Lung (tissue), 12 donors: ENCODE results near the gene GPR176. TPM values are rescaled to one million over a fixed set of nuclear protein-coding genes. Genes with fewer than 3 reads are reported as not detected.

Experiments used
- ATAC-seq: fragments of 200-7000 bp; cut with Tn5 transposase; one replicate; pipeline ENCODE4 v1.9.1; 2020; ENCODE audit warnings: moderate number of reproducible peaks; ENCODE audit not compliant: insufficient read depth, low FRiP score
- DNase-seq, 3 donors: peaks; one replicate each; pipeline ENCODE4 v3.0.0-alpha.2; 2013 to 2017
- H3K27ac ChIP-seq, 2 donors: one replicate each; pipeline ENCODE4 v1.5.1; 2013; ENCODE audit warnings: mild to moderate bottlenecking in 2 of 2, moderate library complexity in 2 of 2, control low read depth in 1 of 2, inconsistent platforms in 1 of 2, low read depth in 1 of 2, low read length in 1 of 2
- H3K27me3 ChIP-seq, 3 donors: one replicate each; pipeline ENCODE4 v1.5.1; 2013; ENCODE audit warnings: low read length in 2 of 3; ENCODE audit not compliant: control insufficient read depth in 3 of 3, insufficient read depth in 3 of 3
- H3K36me3 ChIP-seq, 4 donors: one replicate each; pipeline ENCODE4 v1.5.1; 2013; ENCODE audit warnings: low read length in 4 of 4, mild to moderate bottlenecking in 1 of 4, moderate library complexity in 1 of 4; ENCODE audit not compliant: control insufficient read depth in 4 of 4, insufficient read depth in 4 of 4
- H3K4me1 ChIP-seq, 5 donors: one replicate each; pipeline ENCODE4 v1.5.1; 2013; ENCODE audit warnings: low read length in 5 of 5, mild to moderate bottlenecking in 2 of 5, moderate library complexity in 1 of 5; ENCODE audit not compliant: control insufficient read depth in 5 of 5, insufficient read depth in 5 of 5
- H3K4me3 ChIP-seq: one replicate; pipeline ENCODE4 v1.5.1; 2013; ENCODE audit warnings: mild to moderate bottlenecking, control low read depth, moderate library complexity
- H3K9ac ChIP-seq, 2 donors: one replicate each; pipeline ENCODE4 v1.5.1; 2013; ENCODE audit warnings: low read length in 2 of 2, control low read depth in 1 of 2; ENCODE audit not compliant: insufficient read depth in 1 of 2
- H3K9me3 ChIP-seq, 4 donors: one replicate each; pipeline ENCODE4 v1.5.1; 2013; ENCODE audit warnings: low read length in 3 of 4, mild to moderate bottlenecking in 1 of 4, moderate library complexity in 1 of 4; ENCODE audit not compliant: control insufficient read depth in 4 of 4, insufficient read depth in 3 of 4
- WGBS, 2 donors: extraction: QIAGEN DNeasy Blood & Tissue Kit; methylation state at CpG; one replicate each; pipeline ENCODE4 v1.1.7; 2013; 5-methylcytosine and 5-hydroxymethylcytosine counted together
- polyA plus RNA-seq, 2 donors: library from polyadenylated mRNA; stranded (reverse); fragments of 200-250 nt; gene quantifications; one replicate each; pipeline ENCODE4 v1.2.1, GENCODE V29; 2013
- total RNA-seq, 2 donors: library from RNA; depleted of rRNA in 1 of 2; stranded (reverse); fragments of >200 nt in 1 of 2; gene quantifications; one replicate each; pipeline ENCODE4 v1.2.1, GENCODE V29; 2014 to 2021
- TF ChIP-seq, protein P1 (sequence below): IDR thresholded peaks from 2 replicates; pipeline ENCODE4 v1.5.1; 2012; ENCODE audit warnings: mild to moderate bottlenecking; ENCODE audit errors: control extremely low read depth, extremely low read depth
- donor health status: control.
- donor health status: control.
- donor health status: Bipolar disorder and iron deficiency.
- donor health status: healthy.
- donor health status: DM: yes; HTN: yes; CAD: no.

Gene GPR176
- total and polyA plus RNA-seq, 4 donors: 1.7 to 9.0 (median 6.6) TPM

DNA sequence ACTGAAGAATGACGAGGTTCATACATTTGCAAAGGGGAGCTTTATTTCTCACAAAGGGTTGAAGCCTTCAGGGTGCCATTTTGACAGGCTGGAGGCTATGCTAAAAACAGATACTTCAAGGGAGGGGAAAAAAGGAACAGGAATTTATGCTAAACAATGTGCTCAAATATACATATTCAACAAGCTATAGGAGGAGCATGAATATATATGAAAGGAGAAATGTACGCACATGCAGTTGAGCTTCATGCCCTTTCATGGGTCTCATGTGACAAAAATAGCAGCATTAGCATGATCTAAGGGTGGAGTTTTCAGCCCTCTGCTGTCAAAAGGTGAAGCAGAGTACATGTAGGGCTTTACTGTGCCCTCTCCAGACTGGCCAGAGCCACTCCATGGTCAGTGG is 93.1 kb downstream of the GPR176 start:
- ATAC-seq (no peak), DNase-seq (no peak)
- H3K9me3 ChIP-seq: peaks cover 0 to 2% (median 0%) of the 10 kb centered on the region in 4 donors
- no peak overlapping the region for H3K27ac ChIP-seq
- peaks cover 0 to 7% (median 0%) of the 10 kb centered on the region in 5 donors for H3K4me1 ChIP-seq
- H3K27me3 ChIP-seq: no peaks in the 10 kb centered on the region
- WGBS, 2 donors: 95 to 97% methylated on average over 2 of the region's 2 CpGs
- H3K36me3 ChIP-seq: no peaks in the 10 kb centered on the region
- H3K9ac ChIP-seq: no peak overlapping the region
- no peak overlapping the region for H3K4me3 ChIP-seq
- TF ChIP-seq, protein P1, sequence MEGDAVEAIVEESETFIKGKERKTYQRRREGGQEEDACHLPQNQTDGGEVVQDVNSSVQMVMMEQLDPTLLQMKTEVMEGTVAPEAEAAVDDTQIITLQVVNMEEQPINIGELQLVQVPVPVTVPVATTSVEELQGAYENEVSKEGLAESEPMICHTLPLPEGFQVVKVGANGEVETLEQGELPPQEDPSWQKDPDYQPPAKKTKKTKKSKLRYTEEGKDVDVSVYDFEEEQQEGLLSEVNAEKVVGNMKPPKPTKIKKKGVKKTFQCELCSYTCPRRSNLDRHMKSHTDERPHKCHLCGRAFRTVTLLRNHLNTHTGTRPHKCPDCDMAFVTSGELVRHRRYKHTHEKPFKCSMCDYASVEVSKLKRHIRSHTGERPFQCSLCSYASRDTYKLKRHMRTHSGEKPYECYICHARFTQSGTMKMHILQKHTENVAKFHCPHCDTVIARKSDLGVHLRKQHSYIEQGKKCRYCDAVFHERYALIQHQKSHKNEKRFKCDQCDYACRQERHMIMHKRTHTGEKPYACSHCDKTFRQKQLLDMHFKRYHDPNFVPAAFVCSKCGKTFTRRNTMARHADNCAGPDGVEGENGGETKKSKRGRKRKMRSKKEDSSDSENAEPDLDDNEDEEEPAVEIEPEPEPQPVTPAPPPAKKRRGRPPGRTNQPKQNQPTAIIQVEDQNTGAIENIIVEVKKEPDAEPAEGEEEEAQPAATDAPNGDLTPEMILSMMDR: no peak

- H3K4me3 ChIP-seq: no peak overlapping the region
- DNase-seq: no peak
- no peaks in the 10 kb centered on the region for H3K27me3 ChIP-seq
- H3K36me3 ChIP-seq: no peaks in the 10 kb centered on the region
- peaks cover 0 to 5% (median 0%) of the 10 kb centered on the region in 5 donors for H3K4me1 ChIP-seq
- H3K9me3 ChIP-seq: peaks cover 0 to 2% (median 0%) of the 10 kb centered on the region in 4 donors
- TF ChIP-seq, protein P1: no peak
- WGBS, 2 donors: 81 to 89% methylated on average over 2 of the region's 2 CpGs
- no peak for ATAC-seq
- H3K27ac ChIP-seq: no peak overlapping the region
- H3K9ac ChIP-seq: no peak overlapping the region
Observed at GRCh38 chr15:39823634-39824033, 96.4 kb downstream of the GPR176 start.

DNA sequence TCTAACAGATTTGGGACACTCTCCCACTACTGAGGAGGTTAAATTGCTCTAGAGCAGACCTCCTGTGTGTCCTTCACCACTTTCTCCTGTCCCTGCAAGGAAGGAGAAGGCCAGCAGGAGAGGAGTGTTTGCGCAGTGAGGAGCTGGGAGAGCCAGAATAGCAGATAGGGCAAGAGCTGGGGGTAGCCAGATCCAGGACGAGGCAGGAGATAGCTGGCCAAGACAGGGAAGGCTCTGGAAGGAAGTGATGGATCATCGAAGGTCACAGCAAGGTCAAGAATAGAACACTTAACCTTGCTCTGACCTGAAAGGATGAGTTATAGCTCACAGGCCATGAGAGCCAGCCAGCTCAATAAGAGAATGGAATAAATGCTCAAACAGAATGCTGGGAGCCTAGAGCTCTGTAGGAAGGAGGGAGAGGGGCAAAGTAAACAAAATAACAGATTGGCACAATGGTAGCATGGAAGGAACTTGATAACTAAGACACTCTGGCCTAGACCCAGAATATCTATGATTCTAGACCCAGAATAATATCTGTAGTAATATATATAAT is 99.9 kb downstream of the GPR176 start:
- Histone ChIP-seq H3K27ac (no peak overlapping the region), H3K9ac (no peak overlapping the region), H3K4me3 (no peak overlapping the region), H3K27me3 (no peaks in the 10 kb centered on the region), H3K4me1 (peaks cover 0 to 3% (median 0%) of the 10 kb centered on the region in 5 donors), H3K9me3 (peaks cover 0 to 2% (median 0%) of the 10 kb centered on the region in 4 donors), H3K36me3 (no peaks in the 10 kb centered on the region)
- 50 to 66% methylated on average over 3 of the region's 3 CpGs for WGBS, 2 donors
- ATAC-seq (no peak), DNase-seq (no peak)
- TF ChIP-seq, protein P1: no peak

- Histone ChIP-seq H3K4me3 (no peak overlapping the region), H3K9ac (no peak overlapping the region), H3K4me1 (peaks cover 0 to 3% (median 0%) of the 10 kb centered on the region in 5 donors), H3K9me3 (peaks cover 0 to 2% (median 0%) of the 10 kb centered on the region in 4 donors), H3K27ac (no peak overlapping the region), H3K27me3 (no peaks in the 10 kb centered on the region), H3K36me3 (no peaks in the 10 kb centered on the region)
- WGBS, 2 donors: 89% methylated on average over 3 of the region's 3 CpGs
- no peak for ATAC-seq
- no peak for DNase-seq
- TF ChIP-seq, protein P1: no peak
Observed at GRCh38 chr15:39819533-39819932, 100.5 kb downstream of the GPR176 start.
